ES-I3 (cell line): ENCODE results near the gene TRERF1.

Experiments used
- H3K36me3 ChIP-seq: 2 replicates; pipeline ENCODE4 v1.6.1; 2013; ENCODE audit warnings: mild to moderate bottlenecking, low read length, control low read depth, moderate library complexity; ENCODE audit not compliant: insufficient read depth
- H3K4me1 ChIP-seq: 2 replicates; pipeline ENCODE4 v1.6.1; 2013; ENCODE audit warnings: mild to moderate bottlenecking, control low read depth, low read length; ENCODE audit not compliant: insufficient read depth
- H3K9ac ChIP-seq: 2 replicates; pipeline ENCODE4 v1.6.1; 2013; ENCODE audit warnings: low read depth, mild to moderate bottlenecking, low read length, moderate library complexity
- H3K9me3 ChIP-seq: 2 replicates; pipeline ENCODE4 v1.6.1; 2013; ENCODE audit warnings: mild to moderate bottlenecking, low read length, moderate library complexity; ENCODE audit not compliant: control insufficient read depth, insufficient read depth

The TRERF1 gene

DNA sequence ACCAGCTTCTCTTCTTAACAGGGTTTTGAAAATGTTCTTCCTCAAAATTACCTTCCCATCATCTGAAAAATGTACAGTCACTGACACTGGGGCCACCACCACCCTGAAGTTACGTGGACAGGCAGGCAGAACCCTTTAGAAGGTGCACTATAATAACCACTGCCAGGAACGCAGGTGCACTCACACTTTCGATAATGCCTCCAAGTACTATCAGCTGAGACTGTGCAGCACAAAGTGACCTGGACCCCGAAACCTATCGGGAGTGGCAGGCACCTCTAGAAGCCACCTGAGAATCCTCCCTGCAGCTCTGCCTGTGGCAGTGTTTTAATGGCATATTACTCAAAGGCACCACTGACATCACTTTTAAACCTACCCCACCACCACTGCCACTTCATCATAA lies 66.4 kb downstream of the TRERF1 start:
- no peak overlapping the region for H3K9ac ChIP-seq
- no peaks in the 10 kb centered on the region for H3K36me3 ChIP-seq
- H3K4me1 ChIP-seq: peaks cover 8% of the 10 kb centered on the region
- H3K9me3 ChIP-seq: no peaks in the 10 kb centered on the region

DNA sequence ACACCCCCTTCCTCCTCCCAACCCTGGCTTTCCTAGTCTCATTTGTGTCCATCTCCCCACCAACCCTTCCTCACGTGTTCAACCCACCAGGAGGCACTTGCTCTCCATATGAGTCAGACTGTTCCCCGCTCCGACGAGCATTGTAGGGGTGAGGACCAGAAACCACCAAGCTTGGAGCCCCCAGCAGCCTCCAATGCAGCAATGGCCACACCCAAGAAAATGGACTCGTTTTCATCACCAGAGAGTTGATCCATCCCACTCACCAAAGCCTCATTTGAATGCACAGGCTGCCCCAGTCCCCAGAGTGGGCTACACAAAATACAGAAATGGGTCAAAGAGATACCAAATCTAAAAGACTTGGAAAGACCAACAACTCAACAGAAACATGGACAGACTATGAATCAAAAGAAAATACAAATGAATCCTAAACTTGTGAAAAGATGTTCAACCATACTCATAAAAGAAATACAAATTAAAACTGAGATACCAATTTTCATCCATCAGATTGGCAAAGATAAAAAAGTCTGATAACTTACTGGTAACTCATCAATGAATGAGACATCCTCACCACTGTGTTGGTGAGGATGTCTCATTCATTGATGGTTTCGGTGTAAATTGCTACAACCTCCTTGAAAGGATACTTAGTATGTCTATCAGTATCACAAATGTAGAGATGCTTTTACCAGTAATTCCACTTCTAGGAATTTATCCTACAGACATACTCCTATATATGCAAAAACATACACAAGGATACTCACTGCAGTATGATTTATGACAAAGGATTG lies 68.1 kb downstream of the TRERF1 start:
- Histone ChIP-seq H3K9ac (no peak overlapping the region), H3K4me1 (no peaks in the 10 kb centered on the region), H3K9me3 (no peaks in the 10 kb centered on the region), H3K36me3 (no peaks in the 10 kb centered on the region)

- H3K36me3 ChIP-seq: no peaks in the 10 kb centered on the region
- H3K4me1 ChIP-seq: no peaks in the 10 kb centered on the region
- no peaks in the 10 kb centered on the region for H3K9me3 ChIP-seq
- no peak overlapping the region for H3K9ac ChIP-seq
Measured at GRCh38 chr6:42381850-42382249, 69.9 kb downstream of the TRERF1 start.

DNA sequence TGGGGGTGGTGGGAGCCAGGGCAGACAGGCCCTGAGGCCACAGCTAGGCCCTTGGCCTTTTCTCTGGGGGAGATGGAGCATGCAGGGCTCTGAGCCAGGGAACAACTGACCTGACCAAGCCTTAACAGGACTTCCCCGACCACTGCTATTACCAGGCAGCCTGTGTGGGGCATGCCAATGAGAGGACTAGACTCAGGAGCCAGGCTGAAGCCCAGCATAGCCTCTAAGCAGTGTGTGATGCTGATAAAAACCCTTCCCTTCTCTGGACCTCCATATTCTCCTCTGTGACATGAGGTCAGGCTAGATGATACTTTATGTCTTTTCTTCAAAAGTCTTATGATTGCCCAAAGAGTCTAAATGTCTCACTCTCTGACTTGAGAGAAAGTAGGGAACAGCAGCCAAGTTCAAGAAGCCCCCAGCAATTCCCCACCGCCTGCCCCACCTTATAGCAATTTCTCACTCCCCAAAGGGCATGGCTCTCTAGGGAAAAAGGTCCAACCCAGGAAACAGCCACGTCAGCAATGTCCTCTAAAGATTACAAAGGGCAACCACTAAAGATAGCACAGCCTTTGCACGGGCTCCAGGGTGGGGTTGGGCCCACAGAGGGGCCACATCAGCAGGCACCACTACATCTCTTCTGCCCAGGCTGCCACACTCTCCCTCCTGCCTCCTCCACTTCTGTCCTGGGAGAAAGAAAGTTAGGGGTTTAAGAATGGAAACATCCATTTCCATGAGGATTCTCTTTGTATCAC lies 71.3 kb downstream of the TRERF1 start:
- no peaks in the 10 kb centered on the region for H3K4me1 ChIP-seq
- no peak overlapping the region for H3K9ac ChIP-seq
- no peaks in the 10 kb centered on the region for H3K36me3 ChIP-seq

GRCh38 chr6:42378536-42378935 lies 73.2 kb downstream of the TRERF1 start:
- Histone ChIP-seq H3K9ac (no peak overlapping the region), H3K4me1 (no peaks in the 10 kb centered on the region)

More for the DNA sequence above, 71.3 kb downstream of the TRERF1 start:
- no peaks in the 10 kb centered on the region for H3K9me3 ChIP-seq

GRCh38 chr6:42378125-42378524 lies 73.6 kb downstream of the TRERF1 start:
- no peak overlapping the region for H3K9ac ChIP-seq

More at GRCh38 chr6:42378536-42378935, 73.2 kb downstream of the TRERF1 start:
- H3K9me3 ChIP-seq: no peaks in the 10 kb centered on the region
- no peaks in the 10 kb centered on the region for H3K36me3 ChIP-seq

GRCh38 chr6:42375007-42375635 lies 76.6 kb downstream of the TRERF1 start:
- Histone ChIP-seq H3K36me3 (no peaks in the 10 kb centered on the region), H3K9ac (no peak overlapping the region), H3K4me1 (no peaks in the 10 kb centered on the region), H3K9me3 (no peaks in the 10 kb centered on the region)

More at GRCh38 chr6:42378125-42378524, 73.6 kb downstream of the TRERF1 start:
- Histone ChIP-seq H3K36me3 (no peaks in the 10 kb centered on the region), H3K4me1 (no peaks in the 10 kb centered on the region), H3K9me3 (no peaks in the 10 kb centered on the region)

GRCh38 chr6:42374018-42374669 lies 77.6 kb downstream of the TRERF1 start:
- Histone ChIP-seq H3K9me3 (no peaks in the 10 kb centered on the region), H3K36me3 (no peaks in the 10 kb centered on the region), H3K4me1 (no peaks in the 10 kb centered on the region), H3K9ac (no peak overlapping the region)

- Histone ChIP-seq H3K9ac (no peak overlapping the region), H3K36me3 (no peaks in the 10 kb centered on the region), H3K4me1 (no peaks in the 10 kb centered on the region), H3K9me3 (no peaks in the 10 kb centered on the region)
Measured at GRCh38 chr6:42372699-42373098, 79.0 kb downstream of the TRERF1 start.

DNA sequence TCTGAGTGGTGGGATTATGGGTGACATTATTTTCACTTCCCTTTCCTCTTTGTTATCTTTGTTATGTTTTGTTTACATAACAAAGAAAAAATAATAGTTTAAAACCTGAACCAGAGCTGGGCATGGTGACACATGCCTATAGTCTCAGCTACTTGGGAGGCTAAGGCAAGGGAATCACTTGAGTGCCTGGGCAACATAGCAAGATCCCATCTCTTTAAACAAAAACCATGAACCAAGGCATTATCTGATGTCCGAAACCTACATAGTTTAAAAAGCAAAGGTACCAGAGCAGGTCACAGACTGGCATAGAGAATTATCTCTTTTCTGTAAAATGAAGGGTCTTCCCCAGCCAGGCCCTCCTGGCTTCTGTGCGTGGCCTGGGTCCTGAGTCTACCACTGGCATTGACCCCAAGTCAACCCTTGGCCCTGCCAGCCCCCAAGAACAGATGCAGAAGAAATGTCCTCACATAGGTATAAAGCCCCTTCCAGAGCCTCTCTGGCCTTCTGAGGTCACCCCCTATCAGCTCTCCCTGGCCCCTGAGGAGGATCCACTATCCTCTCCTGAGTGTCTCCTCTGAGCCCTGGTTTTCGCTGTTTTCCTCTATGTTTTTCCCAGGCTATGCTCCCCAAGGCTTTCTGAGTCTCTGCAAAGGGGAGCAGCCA lies 81.3 kb downstream of the TRERF1 start:
- Histone ChIP-seq H3K4me1 (no peaks in the 10 kb centered on the region), H3K9me3 (no peaks in the 10 kb centered on the region), H3K36me3 (no peaks in the 10 kb centered on the region), H3K9ac (no peak overlapping the region)

- Histone ChIP-seq H3K4me1 (no peaks in the 10 kb centered on the region), H3K9me3 (no peaks in the 10 kb centered on the region), H3K36me3 (no peaks in the 10 kb centered on the region), H3K9ac (no peak overlapping the region)
Measured at GRCh38 chr6:42369568-42369967, 82.2 kb downstream of the TRERF1 start.

GRCh38 chr6:42368181-42368580 lies 83.5 kb downstream of the TRERF1 start:
- no peaks in the 10 kb centered on the region for H3K4me1 ChIP-seq
- no peaks in the 10 kb centered on the region for H3K36me3 ChIP-seq
- H3K9me3 ChIP-seq: no peaks in the 10 kb centered on the region
- H3K9ac ChIP-seq: no peak overlapping the region

GRCh38 chr6:42367353-42368011 lies 84.2 kb downstream of the TRERF1 start:
- Histone ChIP-seq H3K9ac (no peak overlapping the region), H3K4me1 (no peaks in the 10 kb centered on the region)

More at GRCh38 chr6:42367353-42368011, 84.2 kb downstream of the TRERF1 start:
- no peaks in the 10 kb centered on the region for H3K9me3 ChIP-seq
- H3K36me3 ChIP-seq: no peaks in the 10 kb centered on the region
